ENCODE measurements around the gene NAIP.
"Not testable (repeated sequence)": the region's sequence is repeated elsewhere in the genome, so short reads cannot be mapped to it uniquely, and the experiment has no call there.

The NAIP gene

DNA sequence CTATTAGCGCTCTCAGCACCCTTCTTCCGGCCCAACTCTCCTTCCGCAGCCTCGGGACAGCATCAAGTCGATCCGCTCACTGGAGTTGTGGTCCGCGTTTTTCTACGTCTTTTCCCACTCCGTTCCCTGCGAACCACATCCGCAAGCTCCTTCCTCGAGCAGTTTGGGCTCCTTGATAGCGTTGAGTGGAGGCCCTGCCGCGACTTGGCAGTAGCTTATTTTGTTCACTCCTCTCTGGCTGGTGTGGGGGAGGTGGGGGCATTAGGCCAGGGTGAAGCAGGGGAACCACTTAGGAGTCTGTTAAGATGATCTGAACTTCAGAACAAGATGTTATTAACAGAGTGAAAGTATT is 100.0 kb downstream of the NAIP start:
- DNase-seq (ENCODE audit: low spot score) = not testable (repeated sequence)

Data from CD4-positive, alpha-beta T cell treated with Interleukin-6 at 100 ng/mL for 8 hours (primary cell).